DMS53 treated with DMSO at 0.1 percent for 48 hours (cell line): ENCODE measurements around the gene COG6.

Experiments used
- DNase-seq: peaks from one replicate; lab custom pipeline; 2025; ENCODE audit not compliant: unreplicated experiment; lab: John Stamatoyannopoulos, UW

COG6 gene

DNA sequence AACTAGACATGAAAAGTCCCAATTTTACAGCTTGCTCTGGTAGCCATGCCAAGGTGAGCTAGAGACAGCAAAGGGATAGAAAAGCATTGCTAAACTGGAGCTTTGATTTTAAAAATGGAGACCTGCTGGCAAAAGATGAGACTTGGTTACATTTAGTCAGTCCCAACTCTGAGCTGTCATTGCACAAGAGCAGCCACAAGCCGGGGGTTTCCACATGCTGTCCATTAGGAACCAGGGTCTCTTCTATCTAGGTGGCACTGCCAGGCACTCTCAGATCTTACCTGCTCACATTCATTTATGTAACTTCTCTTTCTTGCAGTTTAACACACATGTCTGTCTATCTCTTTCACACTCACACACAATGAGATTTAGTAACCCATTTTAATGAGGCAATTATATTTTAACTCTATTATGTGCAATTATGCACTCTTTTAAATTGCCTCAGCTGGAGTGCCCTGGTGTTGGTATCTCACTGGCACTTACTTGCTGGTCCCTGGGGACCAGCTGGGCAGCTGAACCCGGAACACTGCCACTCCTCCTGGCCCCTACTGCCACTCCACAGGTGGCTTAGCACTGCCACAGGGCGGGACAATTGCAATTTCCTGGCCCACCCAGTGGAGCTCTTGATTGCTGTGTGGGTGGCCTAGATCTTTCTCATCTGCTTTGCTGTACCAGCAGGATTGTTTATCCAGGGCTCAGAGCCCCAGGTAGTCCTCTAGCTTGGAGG lies 112.5 kb downstream of the COG6 start:
- no peak for DNase-seq

DNA sequence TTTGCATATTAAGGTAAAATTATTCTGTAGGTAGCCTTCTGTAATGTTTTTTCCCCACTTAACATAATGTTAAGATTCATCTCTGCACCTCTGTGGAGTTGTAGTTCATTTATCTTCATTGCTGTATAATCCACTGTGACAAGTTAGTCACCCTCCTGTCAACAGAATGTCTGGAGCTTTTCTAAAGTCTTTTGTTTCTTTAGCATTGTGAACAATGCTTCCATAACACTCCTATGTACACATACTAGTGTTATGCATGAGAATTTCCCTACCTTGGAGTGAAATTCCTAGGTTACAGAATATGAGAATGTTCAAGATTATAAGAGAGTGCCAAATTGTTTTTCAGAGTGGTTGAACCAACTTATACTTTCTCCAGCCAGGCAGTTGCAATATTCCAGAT lies 113.5 kb downstream of the COG6 start:
- DNase-seq, result no peak

DNA sequence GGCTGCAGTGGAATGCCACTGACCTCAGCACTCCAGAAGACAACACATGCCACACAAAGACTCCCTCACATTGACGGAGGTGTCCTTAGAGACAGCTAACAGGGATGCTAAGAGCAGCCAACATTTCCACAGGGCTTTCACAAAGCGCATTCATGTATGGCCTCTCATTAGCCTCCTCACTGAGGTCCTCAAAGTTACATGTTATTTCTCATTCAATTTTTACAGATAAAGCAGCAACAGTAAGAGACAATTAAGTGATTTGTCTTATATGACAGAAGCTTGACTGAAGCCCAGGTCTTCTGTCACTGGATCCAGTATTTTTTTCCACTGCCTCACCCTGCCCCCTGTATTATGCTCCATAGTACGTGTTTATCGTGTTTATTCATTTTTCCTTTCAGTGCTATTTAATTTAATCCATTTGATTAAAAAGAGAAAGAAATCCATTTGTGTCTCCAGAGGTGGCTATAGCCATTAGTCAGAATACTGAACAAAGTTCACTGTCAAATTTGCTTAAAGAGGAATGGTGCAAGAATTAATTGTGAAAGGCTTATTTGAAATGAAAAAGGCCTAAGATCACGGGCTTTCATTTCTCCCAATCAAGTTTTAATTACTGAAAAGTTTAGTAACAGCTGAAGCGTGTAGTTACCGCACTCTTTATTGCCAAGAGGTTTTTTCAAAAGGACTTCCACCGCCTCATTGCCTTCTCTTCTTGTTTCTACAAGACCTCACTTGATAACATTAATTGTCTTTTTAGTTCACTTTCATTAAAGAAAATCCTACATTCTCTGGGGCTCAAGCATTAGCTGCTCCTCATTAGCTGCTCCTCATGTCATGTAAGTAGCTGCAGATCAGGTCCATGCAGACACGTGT lies 115.0 kb downstream of the COG6 start:
- DNase-seq, result no peak

DNA sequence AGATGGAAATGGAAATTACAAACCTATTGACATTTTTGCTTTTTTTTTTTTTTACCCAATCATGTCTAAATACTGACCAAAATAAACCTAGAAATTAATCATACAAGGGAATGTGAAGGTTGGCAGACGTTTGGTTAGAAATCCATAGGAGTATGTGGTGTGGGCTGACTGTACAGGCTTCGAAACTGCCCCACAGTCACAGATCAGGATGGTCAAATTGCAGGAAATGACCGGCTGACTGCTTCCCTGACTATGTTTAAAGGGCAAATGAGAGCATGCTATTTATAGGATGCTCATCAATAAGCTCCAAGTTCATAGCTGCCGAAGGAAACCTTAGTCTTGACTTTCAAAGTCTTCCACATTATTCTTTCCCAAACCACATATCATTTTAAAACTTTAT lies 118.4 kb downstream of the COG6 start:
- DNase-seq, result no peak

DNA sequence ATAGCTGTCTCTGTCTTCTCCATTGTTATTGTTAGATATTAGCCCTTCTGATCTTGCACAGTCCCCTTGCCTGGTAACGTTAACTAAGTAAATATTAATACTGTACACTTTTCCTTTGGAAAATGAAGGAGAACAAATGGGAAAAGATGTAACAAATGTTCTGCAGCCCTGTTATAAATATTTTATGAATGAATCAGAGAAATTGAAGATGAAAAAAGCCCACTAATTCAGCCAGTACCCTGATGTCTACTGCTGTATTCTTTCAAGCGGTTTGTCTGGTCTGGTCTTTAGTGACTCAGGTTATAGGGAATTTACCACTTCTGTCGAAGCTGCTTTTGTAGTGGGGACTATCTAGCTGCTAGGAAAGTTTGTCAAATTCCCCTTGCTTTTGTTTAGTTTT lies 121.0 kb downstream of the COG6 start:
- DNase-seq, result no peak

DNA sequence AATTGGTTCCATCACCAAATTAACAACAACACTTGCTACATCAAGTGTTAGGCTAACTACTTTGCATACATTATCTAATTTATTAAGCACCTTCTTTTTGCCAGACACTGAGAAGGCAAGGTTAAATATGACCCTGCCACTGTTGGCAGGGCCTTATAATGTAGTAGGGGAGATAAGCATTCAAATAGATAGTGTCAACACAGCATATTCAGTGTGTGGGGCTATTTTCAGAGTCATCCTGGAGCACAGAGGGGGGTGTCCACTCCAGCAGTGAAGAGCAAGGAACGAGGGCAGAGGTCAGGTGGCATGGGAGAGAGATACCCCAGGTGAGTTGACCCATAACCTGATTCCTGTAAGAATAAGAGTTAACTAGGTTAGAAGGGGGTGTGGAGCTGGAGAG lies 121.6 kb downstream of the COG6 start:
- no peak for DNase-seq

DNA sequence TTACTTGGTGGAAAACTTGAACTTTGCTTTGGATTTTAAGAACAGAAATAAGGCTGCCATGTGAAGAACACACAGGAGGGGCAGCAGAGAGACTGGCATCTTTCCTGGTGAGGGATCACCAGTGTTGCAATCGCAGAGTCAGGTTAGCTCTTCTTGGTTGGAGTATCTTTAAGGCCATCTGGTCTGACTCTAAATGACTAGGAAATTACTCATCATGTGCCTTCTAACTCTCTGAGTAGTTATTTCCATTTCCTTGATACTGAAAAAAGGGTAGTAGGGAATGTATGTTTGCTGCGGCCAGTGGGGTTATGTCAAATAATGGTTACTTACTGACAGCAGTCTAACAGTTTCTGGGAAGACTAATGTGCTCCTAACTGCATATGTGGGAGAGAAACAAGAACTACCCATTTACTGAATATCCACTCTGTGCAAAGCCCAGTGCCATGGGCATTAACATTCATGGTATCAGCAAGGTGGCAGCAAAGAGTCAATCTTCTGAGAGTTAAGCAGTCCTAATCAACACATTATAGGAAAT lies 122.1 kb downstream of the COG6 start:
- no peak for DNase-seq

DNA sequence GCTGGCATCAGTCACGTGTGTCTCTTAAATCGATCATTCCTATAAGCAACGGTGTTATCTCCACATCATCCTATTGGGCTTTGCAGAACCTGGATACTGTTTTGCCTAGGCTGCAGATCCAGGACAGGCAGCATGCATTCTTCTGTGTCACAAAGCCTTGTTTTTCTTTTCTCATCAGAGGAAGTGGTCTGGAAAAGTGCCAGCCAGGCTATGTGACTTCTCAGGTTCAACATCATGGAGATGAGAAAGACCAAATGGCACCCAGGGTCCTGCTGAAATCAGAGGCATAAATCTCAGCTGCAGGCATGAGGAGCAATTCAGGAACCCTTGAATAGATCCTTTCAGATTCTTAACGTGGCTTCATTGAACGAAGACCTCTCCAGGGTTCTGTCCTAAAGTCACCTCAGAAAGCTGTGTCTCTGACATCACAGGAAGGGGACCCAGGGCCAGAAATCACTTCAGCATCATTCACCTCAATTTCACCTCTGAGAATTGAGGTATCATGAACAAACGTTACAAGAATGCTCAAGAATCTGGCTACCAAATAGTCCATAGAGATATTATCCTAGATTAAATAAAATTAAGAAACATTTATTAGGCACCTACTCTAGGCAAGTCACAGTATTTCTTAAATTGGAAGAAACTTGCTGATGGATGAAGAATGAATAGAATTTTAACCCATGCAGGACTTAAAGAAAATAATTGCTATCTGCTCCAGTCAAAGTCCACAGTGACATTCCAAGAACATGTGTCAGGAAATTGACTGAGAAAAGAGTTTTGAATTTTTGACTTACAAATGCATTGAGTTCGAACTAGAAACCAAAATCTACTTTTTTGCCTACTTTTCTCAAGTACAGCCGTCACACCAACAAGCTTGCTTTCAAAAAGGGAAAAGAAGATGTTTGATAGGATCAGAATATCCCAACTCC lies 124.1 kb downstream of the COG6 start:
- DNase-seq, result no peak

DNA sequence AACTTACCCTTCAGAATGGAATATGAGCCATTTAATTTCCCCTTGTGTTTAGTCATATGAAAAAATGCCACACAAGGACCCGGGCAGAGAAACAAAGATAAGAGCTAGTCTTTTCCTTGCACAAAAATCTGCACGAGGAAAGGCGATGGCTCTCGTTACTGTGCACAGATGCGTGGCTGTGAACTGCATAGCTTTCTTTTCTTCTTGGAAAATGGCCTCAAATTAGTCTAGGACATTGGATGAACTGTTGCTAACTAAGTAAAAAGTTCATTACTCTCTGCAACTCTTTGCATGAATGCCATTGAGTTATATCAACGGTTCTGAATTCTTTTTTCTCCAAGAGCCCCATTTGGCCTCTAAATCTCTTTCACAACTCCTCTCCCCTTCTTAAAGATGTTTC lies 125.2 kb downstream of the COG6 start:
- DNase-seq, result no peak

DNA sequence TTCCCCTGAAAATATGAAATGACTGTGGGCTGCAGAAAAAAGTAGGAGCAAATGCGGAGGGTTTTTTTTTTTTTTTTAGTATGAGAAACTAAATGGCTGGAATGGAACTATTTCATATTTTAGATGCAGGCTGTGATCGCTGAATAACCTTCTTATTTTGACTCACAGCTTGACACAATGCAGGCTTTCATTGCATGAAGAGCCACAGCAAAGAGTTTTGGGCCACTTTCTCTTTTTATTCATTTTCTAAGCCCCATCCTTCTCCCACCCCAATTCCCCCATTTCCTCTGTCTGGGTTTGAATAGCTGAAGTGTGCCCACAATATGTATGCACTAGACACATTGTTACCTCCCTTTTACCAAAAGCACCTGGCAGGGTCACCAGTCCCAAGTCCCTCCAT lies 125.9 kb downstream of the COG6 start:
- no peak for DNase-seq

DNA sequence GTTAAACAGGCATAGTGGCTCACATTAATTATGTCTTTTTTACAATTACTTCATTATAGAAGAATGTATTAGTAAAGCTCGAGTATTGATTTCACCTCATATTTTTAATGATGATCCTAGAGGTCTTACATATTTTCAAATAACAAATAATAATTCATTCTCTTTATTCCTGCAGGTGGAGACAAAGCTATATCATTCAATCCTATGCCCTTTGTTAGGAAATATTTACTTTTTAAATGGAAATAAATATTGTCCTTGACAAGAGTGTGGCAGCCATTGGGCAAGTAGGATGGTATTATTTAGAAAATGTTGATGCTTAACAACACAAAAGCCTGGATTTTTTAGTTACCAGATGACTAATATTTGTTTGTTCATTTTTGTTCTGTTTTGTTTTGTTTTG lies 127.6 kb downstream of the COG6 start:
- DNase-seq, result peak; percentile 10

DNA sequence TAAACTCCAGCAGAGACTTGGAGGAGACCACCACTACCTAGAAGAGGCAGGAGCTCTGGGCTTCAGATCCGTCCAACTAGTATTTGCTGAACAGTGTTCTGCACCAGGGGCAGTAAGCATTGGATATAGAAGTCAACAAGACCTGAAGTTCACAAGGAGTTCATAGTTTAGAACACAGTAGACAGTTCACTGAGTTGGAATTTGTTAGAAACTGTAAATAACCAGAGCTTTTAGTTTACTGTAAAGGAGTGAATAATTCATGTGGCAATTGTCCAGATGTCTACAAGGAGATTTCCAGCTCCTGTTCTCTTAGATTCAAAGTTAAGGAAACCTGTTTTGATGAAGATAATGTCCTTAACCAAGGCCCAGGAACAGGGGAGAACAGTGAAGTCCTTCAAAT lies 128.9 kb downstream of the COG6 start:
- no peak for DNase-seq

DNA sequence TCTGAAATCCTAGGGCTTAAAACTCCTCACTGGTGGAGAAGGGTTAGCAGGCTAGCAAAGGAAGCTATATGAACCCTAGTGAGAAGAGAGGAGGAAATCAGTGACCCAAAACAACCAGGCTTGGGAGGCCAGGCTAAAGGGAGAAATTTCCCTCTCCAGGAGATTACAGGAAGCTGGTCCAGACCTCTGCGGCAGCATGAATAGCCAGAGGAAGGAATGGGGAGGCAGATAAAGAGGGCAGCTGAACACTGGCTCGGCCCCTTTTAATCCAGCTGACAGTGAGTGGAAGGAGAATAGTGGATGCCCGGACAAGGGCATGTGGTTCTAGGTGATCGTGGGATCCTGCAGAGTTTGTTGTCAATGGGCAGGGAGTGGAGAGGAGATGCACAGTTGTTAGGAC lies 130.6 kb downstream of the COG6 start:
- DNase-seq, result no peak

DNA sequence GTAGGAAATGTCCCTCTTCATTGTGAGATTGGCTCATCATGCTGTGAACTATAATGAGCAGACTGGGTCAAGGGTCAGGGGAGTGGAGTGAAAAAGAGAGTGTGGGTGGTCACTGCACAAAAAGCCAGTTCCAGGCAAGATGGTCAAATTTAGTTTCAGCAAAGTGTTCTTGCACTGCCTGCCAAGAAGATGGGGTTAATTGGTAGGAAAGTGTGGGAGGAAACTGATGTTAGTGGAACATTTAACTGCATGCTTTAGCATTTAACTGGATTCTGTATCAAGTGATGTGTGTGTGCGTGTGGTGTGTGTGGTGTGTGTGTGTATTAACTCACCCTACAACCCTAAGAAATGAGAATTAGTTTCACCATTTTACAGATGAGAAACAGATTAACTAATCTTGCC lies 131.6 kb downstream of the COG6 start:
- no peak for DNase-seq

DNA sequence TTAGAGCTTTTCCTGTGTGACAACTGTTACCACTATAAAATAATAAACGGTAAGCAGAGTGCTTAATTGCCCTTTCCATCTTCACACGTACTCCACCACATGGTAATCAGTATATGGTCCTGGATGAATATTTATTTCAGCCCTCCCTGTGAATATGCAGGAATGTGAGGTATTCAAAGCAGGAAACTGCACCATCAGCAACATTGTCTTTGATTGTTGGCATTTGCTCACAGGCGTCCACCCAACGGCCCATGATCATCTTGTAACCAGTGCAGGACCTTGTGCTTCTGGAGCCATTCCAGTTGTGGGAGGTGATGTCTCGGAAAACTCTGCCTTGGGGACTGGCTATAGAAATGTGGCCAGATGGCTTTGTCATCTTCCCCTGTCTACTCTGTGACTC lies 132.6 kb downstream of the COG6 start:
- DNase-seq, result no peak

DNA sequence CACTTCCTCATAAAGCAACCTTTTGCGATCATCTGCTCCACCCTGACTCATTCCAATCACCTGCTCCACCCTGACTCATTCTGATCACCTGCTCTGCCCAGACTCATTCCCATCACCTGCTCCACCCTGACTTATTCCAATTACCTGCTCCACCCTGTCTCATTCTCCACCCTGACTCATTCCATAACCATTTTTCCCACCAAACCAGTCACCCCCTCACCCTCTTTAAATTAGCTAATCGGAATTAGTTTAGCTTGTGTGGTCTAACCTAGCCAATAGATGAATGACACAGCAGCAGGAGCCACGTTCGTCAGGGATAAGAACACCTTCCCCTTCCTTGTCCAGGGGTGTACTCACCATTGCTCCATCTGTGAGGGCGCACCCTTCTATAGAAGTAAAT lies 134.0 kb downstream of the COG6 start:
- no peak for DNase-seq
